HG02798 (cell line): ENCODE measurements around the gene PRUNE2.

Experiments
- ATAC-seq: cut with Tn5 transposase; IDR thresholded peaks from one replicate; pipeline ENCODE4 v1.9.1; 2021; ENCODE audit warnings: mild to moderate bottlenecking; ENCODE audit not compliant: unreplicated experiment, poor library complexity

Gene PRUNE2

GRCh38 chr9:76704593-76705204 lies 201.2 kb downstream of the PRUNE2 start:
- no peak for ATAC-seq

DNA sequence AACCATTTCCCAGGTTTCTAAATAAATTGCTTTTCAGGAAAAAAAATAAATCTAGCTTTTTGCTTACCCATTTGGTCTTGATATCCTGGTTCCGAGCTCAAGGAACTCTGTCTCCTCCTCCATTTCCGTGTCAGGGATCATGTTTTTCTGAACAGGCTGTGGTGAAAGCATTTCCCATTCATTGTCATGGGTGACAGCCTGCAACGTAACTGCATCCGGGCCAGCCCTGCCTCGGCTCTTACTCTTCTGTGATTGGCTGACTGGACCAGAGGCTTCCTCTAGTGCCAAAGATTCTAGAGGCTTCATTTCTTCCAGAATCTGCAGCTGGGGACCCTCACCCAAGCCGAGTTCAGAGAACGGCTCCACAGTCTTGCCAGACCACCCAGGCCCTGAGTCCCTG lies 202.6 kb downstream of the PRUNE2 start:
- no peak for ATAC-seq

DNA sequence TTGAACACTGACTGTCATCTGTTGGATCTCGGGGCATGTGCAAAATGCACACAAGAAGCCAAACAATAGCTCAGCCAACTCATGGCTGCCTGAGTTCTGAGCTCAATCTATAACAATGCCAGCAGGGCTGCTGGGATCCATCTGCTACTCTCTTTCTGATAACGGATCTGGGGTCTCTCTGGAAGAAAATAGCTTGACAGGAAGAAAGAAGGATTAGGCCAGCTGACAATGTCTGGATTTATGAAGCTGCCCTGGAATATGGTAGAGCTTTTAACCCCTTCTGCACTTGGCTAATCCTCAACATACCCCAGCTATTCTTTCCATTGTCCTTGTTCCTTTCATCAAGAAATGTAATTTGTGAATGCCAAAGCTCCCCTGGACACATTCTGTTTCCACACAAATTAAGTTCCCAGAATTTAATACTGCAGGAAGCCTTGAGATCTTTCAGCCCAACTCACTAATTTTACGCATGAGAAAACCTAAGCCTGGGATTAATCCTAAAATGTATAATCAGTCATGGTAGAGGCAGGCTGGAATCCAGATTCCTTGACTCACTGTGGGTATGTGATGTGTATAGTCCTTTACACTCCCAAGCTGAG lies 204.4 kb downstream of the PRUNE2 start:
- ATAC-seq = no peak

DNA sequence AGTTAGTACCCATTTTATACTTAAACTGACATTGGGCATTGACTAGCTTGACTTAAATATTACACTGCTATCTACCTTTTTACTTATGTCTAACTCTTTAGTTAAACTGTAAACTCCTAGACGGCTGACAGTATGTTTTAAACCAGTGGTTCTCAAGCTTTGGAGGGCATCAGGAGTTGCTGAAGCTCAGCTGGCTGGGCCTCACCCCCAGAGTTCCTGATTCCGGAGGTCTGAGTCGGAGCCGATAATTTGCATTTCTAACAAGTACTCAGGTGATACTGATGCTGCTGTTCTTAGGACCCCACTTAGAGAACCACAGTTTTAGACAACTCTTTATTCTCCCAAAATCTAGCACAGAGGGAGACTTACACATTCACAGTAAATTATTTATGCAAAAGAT lies 205.0 kb downstream of the PRUNE2 start:
- ATAC-seq = no peak

DNA sequence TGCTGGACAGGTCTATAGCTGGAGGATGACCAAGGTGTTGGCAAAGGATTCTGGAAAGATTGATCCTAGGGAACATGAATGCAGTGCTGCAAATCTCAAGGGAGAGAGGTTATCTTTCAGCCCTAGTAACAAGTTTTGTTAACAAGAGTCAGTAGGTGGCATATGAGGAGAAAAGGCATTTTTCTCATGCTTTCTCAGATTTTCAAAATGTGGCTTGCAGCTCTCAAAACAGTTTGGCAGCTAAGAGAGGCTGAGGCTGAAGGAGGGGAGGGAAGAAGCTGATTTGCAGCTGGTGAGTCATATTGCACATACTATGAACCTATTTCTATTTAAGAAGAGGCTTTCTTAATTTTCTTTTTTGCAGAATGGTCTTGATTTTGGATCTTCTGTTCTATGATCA lies 205.9 kb downstream of the PRUNE2 start:
- no peak for ATAC-seq

DNA sequence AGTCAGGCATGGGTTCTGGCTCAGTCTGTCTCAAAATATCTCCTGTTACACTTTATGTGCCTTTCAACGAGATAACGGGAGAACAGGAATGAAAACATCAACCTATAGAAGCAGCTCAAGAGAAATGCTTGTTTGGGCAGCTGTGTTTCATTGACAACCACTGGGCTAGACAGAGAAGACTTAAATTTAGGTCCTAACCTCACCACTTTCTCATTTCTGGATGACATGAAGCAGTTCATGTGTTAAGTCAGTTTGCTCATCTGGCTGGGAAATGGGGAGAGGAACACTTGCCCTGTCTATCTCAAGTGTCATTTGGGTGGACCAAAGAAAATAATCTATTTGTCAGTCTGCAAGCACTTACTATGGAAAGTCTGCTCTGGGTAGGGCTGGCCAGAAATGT lies 208.4 kb downstream of the PRUNE2 start:
- ATAC-seq = no peak

GRCh38 chr9:76697081-76697480 lies 208.8 kb downstream of the PRUNE2 start:
- ATAC-seq = no peak

- no peak for ATAC-seq
Observed at GRCh38 chr9:76693912-76694311, 212.0 kb downstream of the PRUNE2 start.

GRCh38 chr9:76692458-76693129 lies 213.3 kb downstream of the PRUNE2 start:
- no peak for ATAC-seq

DNA sequence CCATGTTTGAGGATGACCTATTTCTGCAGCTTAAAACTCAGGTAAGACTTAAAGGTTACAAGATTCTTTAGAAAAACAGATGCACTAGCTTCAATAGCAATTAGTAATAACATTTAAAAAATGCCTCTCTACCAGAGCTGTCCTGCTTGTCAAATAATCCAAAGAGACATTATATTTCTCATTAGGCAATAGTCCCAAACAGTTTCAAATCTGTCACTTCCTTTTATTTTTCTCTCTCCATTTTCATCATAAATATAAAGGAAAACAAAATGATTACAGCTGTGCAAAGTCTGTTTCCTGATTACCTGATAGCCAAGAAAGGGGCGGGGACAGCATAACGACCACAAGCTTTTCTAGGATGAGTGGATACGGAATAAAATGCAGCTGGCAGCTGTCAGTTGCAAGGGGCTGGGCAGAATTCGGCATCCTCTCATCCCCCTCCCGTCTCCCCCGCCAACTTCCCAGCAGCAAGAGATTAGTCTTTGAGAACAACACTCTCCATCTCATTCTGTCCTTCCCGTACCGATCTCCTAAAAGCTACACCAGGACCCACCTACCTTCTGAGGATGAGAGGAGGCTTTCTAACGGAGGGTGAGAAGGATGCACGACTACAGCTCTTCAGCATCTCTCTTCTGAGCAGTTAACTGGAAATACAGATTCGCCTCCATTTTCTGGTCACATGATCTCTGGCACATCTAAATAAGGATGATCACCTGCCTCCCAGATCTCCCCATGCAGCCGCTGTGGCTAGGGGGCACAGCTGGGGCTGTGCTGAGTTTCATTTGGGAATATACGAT lies 214.2 kb downstream of the PRUNE2 start:
- ATAC-seq = no peak

GRCh38 chr9:76690973-76691370 lies 214.9 kb downstream of the PRUNE2 start:
- ATAC-seq = no peak

DNA sequence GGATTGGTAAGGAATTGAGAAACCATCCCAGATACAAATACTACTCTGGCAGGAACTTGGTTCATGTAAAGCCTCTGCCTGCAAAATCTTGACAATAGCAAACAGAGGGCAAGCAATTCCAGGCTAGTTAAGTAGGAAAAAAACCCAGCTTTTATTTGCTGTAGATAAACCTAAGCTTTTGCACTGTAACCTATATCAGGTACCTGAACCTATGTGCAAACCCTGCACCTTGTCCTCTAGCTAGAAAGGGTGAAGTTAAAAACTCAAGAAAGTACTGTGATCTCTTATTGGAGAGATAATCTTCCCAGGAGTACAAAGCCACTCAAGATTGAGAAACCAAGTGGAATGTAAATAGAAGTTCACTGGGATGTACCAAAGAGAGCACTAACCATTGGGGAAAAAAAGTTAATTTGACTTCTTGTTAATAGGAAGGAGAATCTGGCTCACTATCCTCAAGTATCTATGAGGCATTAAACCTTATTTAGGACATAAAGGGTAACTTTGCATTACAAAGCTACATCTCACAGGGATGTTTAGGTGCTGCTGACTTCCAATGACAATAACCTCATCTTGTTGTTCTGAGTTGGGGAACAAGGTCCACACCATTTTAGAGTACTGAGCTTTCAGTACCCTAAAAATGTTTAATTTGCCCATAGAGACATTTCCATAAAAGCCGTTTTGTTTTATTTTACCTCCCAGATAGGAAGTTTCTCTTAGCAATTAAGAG lies 215.5 kb downstream of the PRUNE2 start:
- ATAC-seq = no peak

GRCh38 chr9:76688471-76689238 lies 217.3 kb downstream of the PRUNE2 start:
- no peak for ATAC-seq

GRCh38 chr9:76687861-76688391 lies 218.0 kb downstream of the PRUNE2 start:
- ATAC-seq = no peak

GRCh38 chr9:76686756-76687155 lies 219.2 kb downstream of the PRUNE2 start:
- ATAC-seq = no peak

GRCh38 chr9:76684213-76684612 lies 221.7 kb downstream of the PRUNE2 start:
- ATAC-seq = no peak

DNA sequence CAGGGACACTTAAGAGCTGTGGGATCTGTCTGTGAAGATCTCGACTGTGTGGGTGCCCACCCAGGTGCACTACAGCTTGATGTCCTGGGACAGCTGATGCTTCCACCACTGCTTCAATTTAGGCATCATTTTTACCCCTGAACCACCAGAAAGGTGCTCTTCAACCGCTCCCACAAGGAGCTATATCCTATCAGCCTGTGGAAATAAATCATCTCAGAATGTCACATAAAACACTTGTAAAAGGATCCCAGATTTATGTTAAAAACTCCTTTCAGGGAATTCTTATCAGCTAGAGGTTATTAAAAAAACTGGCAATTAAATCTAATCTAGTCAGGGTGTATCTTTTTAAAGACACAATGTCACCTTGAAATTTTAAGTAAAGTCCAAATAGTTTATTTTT lies 224.4 kb downstream of the PRUNE2 start:
- ATAC-seq = no peak

DNA sequence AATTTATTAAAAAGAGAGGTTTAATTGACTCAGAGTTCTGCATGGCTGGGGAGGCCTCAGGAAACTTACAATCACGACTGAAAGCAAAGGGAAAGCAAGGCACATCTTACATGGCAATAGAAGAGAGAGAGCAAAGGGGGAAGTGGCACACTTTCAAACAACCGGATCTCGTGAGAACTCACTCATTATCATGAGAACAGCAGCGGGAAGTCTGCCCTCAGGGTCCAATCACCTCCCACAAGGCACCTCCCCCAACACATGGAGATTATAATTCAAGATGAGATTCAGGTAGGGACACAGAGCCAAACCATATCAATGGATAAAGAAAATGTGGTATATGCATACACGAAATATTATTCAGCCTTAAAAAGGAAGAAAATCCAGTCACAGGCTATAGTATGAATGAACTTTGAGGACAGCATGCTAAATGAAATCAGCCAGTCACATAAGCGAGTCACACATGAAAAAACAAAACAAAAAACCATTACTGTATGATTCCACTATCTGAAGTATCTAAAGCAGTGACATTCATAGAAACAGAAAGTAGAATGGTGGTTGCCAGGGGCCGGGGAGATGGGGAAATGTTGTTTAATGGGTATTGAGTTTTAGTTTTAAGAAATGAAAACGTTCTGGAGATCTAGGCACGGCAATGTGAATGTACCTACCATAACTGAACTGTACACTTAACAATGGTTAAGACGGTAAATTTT lies 225.0 kb downstream of the PRUNE2 start:
- no peak for ATAC-seq

DNA sequence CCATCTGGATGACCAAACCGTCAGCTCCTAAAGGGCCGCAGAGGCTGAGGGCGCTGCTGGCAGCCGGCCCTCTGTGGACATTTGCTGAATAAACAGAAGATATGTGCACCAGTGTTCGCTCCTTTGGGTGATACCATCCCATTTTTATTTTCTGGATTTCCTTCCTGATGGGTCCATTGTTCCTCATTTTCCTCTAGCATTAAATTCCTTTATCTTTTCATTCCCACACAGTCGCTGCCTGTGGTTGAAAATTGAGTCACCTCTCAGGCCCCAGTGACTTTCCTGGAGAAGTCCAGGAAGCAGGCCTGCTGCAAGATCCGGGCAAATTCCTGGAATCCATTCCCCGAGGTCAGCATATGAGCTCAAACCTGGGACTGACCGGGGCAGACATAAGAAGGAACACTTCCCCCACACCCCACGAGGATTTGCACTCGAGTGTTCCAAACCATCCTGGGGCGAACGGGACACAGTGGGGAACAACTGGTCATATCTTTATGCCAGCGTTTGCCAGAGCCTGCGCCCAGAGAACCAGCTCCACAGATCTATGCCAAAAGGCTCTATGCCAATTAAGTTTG lies 228.3 kb downstream of the PRUNE2 start:
- no peak for ATAC-seq
